CD4-positive, CD25-positive, alpha-beta regulatory T cell (primary cell): Measurements from ENCODE around the gene HSPA12B. TPM values are rescaled to one million over a fixed set of nuclear protein-coding genes. Genes with fewer than 3 reads are reported as not detected.

Source experiments
- ATAC-seq, 2 donors: fragments of 150-1000 bp; cut with Tn5 transposase; one replicate each; pipeline ENCODE4 v1.10.0; 2021; ENCODE audit warnings: low read depth in 2 of 2, moderate number of reproducible peaks in 2 of 2, moderate library complexity in 1 of 2
- DNase-seq, 3 donors: peaks; one replicate each; pipeline versions ENCODE4 v3.0.0 to v3.0.0-alpha.2; 2012 to 2022; ENCODE audit warnings: mixed read lengths in 1 of 3
- H3K27ac ChIP-seq: one replicate; pipeline ENCODE4 v1.7.0; 2013; ENCODE audit warnings: mild to moderate bottlenecking, low read length; ENCODE audit not compliant: insufficient read depth, poor library complexity, severe bottlenecking
- H3K27me3 ChIP-seq: one replicate; pipeline ENCODE4 v1.7.0; 2013; ENCODE audit warnings: low read length; ENCODE audit not compliant: control insufficient read depth, insufficient read depth
- H3K36me3 ChIP-seq: one replicate; pipeline ENCODE4 v1.7.0; 2013; ENCODE audit warnings: mild to moderate bottlenecking, low read length, moderate library complexity; ENCODE audit not compliant: control insufficient read depth, insufficient read depth
- H3K4me1 ChIP-seq: 2 replicates; pipeline ENCODE4 v1.7.0; 2013; ENCODE audit warnings: mild to moderate bottlenecking, low read length; ENCODE audit not compliant: insufficient read depth, control insufficient read depth, poor library complexity, severe bottlenecking
- H3K4me3 ChIP-seq: one replicate; pipeline ENCODE4 v1.7.0; 2013; ENCODE audit warnings: low read depth, mild to moderate bottlenecking, low read length, moderate library complexity
- H3K9me3 ChIP-seq, 2 experiments: 1 replicate in 1 of 2; 2 replicates in 1 of 2; pipeline ENCODE4 v1.7.0; 2013; ENCODE audit warnings: low read length in 2 of 2, mild to moderate bottlenecking in 1 of 2, moderate library complexity in 1 of 2; ENCODE audit not compliant: control insufficient read depth in 2 of 2
- H3K27ac Mint-ChIP-seq, 3 donors: one replicate each; pipeline ENCODE4 v1.8.0; 2020 to 2022; ENCODE audit warnings: mild to moderate bottlenecking in 3 of 3, mixed read lengths in 3 of 3, moderate library complexity in 2 of 3
- H3K27me3 Mint-ChIP-seq: one replicate; pipeline ENCODE4 v1.8.0; 2022; ENCODE audit warnings: mild to moderate bottlenecking, mixed read lengths
- H3K36me3 Mint-ChIP-seq: one replicate; pipeline ENCODE4 v1.8.0; 2020; ENCODE audit warnings: mixed read lengths
- H3K4me1 Mint-ChIP-seq, 4 donors: one replicate each; pipeline ENCODE4 v1.8.0; 2020 to 2022; ENCODE audit warnings: mixed read lengths in 4 of 4, mild to moderate bottlenecking in 1 of 4
- H3K4me3 Mint-ChIP-seq, 4 donors: one replicate each; pipeline ENCODE4 v1.8.0; 2020 to 2022; ENCODE audit warnings: mild to moderate bottlenecking in 4 of 4, mixed read lengths in 4 of 4, moderate library complexity in 3 of 4
- H3K9me3 Mint-ChIP-seq, 7 donors: one replicate each; pipeline ENCODE4 v1.8.0; 2020 to 2022; ENCODE audit warnings: mixed read lengths in 7 of 7, mild to moderate bottlenecking in 3 of 7, moderate library complexity in 2 of 7
- polyA plus RNA-seq, 4 donors: library from polyadenylated mRNA; unstranded; fragments of 300-500 nt; fragmentation: Illumina TruSeq; gene quantifications; one replicate each; pipeline ENCODE4 v1.2.3, GENCODE V29; 2021
- total RNA-seq: library from RNA; stranded (reverse); gene quantifications from one replicate; pipeline ENCODE4 v1.2.3, GENCODE V29; 2022

The HSPA12B gene
- total and polyA plus RNA-seq, 5 donors from 2014 or later: 0.09 TPM; not detected in 4

- Histone ChIP-seq H3K27me3 (no peaks in the 10 kb centered on the region), H3K9me3 (no peaks in the 10 kb centered on the region), H3K4me1 (no peaks in the 10 kb centered on the region), H3K4me3 (no peak overlapping the region), H3K27ac (no peak overlapping the region), H3K36me3 (no peaks in the 10 kb centered on the region)
- no peak overlapping the region for H3K4me3 Mint-ChIP-seq
- H3K27me3 Mint-ChIP-seq: no peaks in the 10 kb centered on the region
- DNase-seq (no peak), ATAC-seq (no peak)
- peaks cover 0 to 1% (median 0%) of the 10 kb centered on the region in 7 donors for H3K9me3 Mint-ChIP-seq
- peak overlapping the region in 1 of 3 donors; percentile 62 for H3K27ac Mint-ChIP-seq
- peaks cover 0 to 4% (median under 1%) of the 10 kb centered on the region in 4 donors for H3K4me1 Mint-ChIP-seq
- H3K36me3 Mint-ChIP-seq: peaks cover 8% of the 10 kb centered on the region
These were observed 27.4 kb downstream of the HSPA12B start for GRCh38 chr20:3759884-3760283.

GRCh38 chr20:3760655-3761348, 28.3 kb downstream of the HSPA12B start:
- Mint-ChIP-seq H3K4me3 (no peak overlapping the region), H3K27me3 (no peaks in the 10 kb centered on the region), H3K4me1 (peaks cover 0 to 10% (median 1%) of the 10 kb centered on the region in 4 donors), H3K27ac (peak overlapping the region in 1 of 3 donors; percentile 28), H3K36me3 (peaks cover 8% of the 10 kb centered on the region), H3K9me3 (peaks cover 0 to 1% (median 0%) of the 10 kb centered on the region in 7 donors)
- H3K4me1 ChIP-seq: no peaks in the 10 kb centered on the region
- no peak for ATAC-seq
- H3K27ac ChIP-seq: no peak overlapping the region
- DNase-seq: no peak
- no peaks in the 10 kb centered on the region for H3K36me3 ChIP-seq
- H3K27me3 ChIP-seq: no peaks in the 10 kb centered on the region
- H3K9me3 ChIP-seq: no peaks in the 10 kb centered on the region
- H3K4me3 ChIP-seq: no peak overlapping the region

GRCh38 chr20:3763671-3764601, 31.5 kb downstream of the HSPA12B start:
- peaks cover 0 to 1% (median 0%) of the 10 kb centered on the region in 7 donors for H3K9me3 Mint-ChIP-seq
- peaks cover 22% of the 10 kb centered on the region for H3K4me1 ChIP-seq
- DNase-seq (no peak), ATAC-seq (no peak)
- H3K27ac Mint-ChIP-seq: peak overlapping the region in 1 of 3 donors; percentile 41
- peaks cover 0 to 29% (median 7%) of the 10 kb centered on the region in 4 donors for H3K4me1 Mint-ChIP-seq
- H3K4me3 Mint-ChIP-seq: peak overlapping the region in 3 of 4 donors; percentile 35 to 79 (median 75)
- H3K9me3 ChIP-seq: no peaks in the 10 kb centered on the region
- no peak overlapping the region for H3K4me3 ChIP-seq
- no peak overlapping the region for H3K27ac ChIP-seq
- no peaks in the 10 kb centered on the region for H3K27me3 Mint-ChIP-seq
- peaks cover 4% of the 10 kb centered on the region for H3K36me3 Mint-ChIP-seq
- no peaks in the 10 kb centered on the region for H3K36me3 ChIP-seq
- H3K27me3 ChIP-seq: no peaks in the 10 kb centered on the region

- no peak for DNase-seq
- H3K9me3 Mint-ChIP-seq: peaks cover 0 to 1% (median 0%) of the 10 kb centered on the region in 7 donors
- Histone ChIP-seq H3K36me3 (no peaks in the 10 kb centered on the region), H3K4me3 (no peak overlapping the region), H3K4me1 (peaks cover 24% of the 10 kb centered on the region), H3K27ac (no peak overlapping the region), H3K27me3 (no peaks in the 10 kb centered on the region), H3K9me3 (no peaks in the 10 kb centered on the region)
- peak overlapping the region in 2 of 4 donors; percentile 35 to 75 for H3K4me3 Mint-ChIP-seq
- H3K27me3 Mint-ChIP-seq: no peaks in the 10 kb centered on the region
- H3K36me3 Mint-ChIP-seq: peaks cover 2% of the 10 kb centered on the region
- peaks cover 0 to 32% (median 9%) of the 10 kb centered on the region in 4 donors for H3K4me1 Mint-ChIP-seq
- H3K27ac Mint-ChIP-seq: peak overlapping the region in 1 of 3 donors; percentile 36
- no peak for ATAC-seq
These were observed 32.2 kb downstream of the HSPA12B start for GRCh38 chr20:3764659-3765058.

GRCh38 chr20:3765171-3765882, 32.8 kb downstream of the HSPA12B start:
- peaks cover 0 to 30% (median 9%) of the 10 kb centered on the region in 4 donors for H3K4me1 Mint-ChIP-seq
- no peak overlapping the region for H3K27ac ChIP-seq
- peaks cover 24% of the 10 kb centered on the region for H3K4me1 ChIP-seq
- no peaks in the 10 kb centered on the region for H3K36me3 ChIP-seq
- no peaks in the 10 kb centered on the region for H3K27me3 ChIP-seq
- H3K27ac Mint-ChIP-seq: peak overlapping the region in 1 of 3 donors; percentile 36
- no peaks in the 10 kb centered on the region for H3K9me3 ChIP-seq
- H3K36me3 Mint-ChIP-seq: no peaks in the 10 kb centered on the region
- H3K4me3 Mint-ChIP-seq: peak overlapping the region in 3 of 4 donors; percentile 21 to 73 (median 61)
- no peak overlapping the region for H3K4me3 ChIP-seq
- ATAC-seq: no peak
- no peaks in the 10 kb centered on the region for H3K27me3 Mint-ChIP-seq
- H3K9me3 Mint-ChIP-seq: peaks cover 0 to 1% (median 0%) of the 10 kb centered on the region in 7 donors
- no peak for DNase-seq

DNA sequence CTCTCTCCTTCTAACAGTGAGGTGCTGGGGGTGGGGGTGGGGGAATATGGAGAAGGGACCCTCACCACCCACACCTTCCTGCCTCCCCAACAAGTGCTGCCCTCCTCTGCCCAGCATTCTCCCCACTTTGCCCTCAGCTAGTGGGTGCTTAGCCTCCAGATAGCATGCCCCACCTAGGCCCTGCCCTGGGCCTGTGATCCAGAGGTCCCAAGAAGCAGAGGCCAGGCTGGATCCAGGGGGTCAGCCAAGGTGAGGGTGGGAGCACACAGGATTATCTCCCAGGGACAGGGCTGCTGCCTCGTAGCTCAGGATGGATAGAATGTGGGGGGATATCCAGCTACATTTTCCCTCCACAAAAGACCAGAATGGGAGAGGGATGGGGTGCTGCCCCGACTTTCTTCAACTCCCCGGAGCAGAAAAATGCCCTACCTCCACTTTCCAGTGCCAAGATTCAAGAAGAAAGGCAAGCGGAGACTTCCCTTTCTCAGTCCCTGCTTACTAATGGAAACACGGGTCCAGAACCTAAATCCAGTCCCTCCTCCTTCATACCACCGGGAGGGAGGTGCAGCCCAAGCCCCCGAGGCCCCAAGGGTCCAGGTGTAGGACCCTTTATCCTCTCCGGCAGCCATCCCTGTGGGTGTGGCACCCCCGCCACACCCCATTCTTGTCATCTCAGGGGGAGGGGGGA, 34.1 kb downstream of the HSPA12B start:
- no peak for ATAC-seq
- H3K4me1 ChIP-seq: peaks cover 24% of the 10 kb centered on the region
- H3K9me3 ChIP-seq: no peaks in the 10 kb centered on the region
- H3K4me3 ChIP-seq: peak overlapping the region; percentile 30
- Mint-ChIP-seq H3K4me1 (peaks cover 0 to 30% (median 8%) of the 10 kb centered on the region in 4 donors), H3K27ac (peak overlapping the region in 2 of 3 donors; percentile 26 to 65), H3K27me3 (no peaks in the 10 kb centered on the region), H3K9me3 (peaks cover 0 to 1% (median 0%) of the 10 kb centered on the region in 7 donors), H3K36me3 (no peaks in the 10 kb centered on the region), H3K4me3 (peak overlapping the region; percentile 82 to 92 (median 88))
- no peak for DNase-seq
- no peaks in the 10 kb centered on the region for H3K36me3 ChIP-seq
- no peaks in the 10 kb centered on the region for H3K27me3 ChIP-seq
- H3K27ac ChIP-seq: no peak overlapping the region

DNA sequence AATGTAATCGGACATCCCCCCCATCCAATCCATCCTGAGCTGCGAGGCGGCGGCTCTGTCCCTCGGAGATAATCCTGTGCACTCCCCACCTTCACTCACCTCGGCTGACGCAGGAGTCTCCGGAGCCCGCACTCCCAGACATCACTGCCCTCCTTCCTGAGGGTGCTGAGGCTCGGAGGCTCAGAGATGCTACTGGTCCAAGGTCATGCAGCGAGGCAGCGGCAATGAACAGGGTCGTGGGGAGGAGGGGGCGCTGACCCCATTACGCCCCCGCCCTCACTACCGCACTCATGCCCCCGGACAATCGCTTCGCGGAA, 34.6 kb downstream of the HSPA12B start:
- peaks cover 0 to 30% (median 8%) of the 10 kb centered on the region in 4 donors for H3K4me1 Mint-ChIP-seq
- peak overlapping the region; percentile 30 for H3K4me3 ChIP-seq
- peaks cover 0 to 2% (median 0%) of the 10 kb centered on the region in 7 donors for H3K9me3 Mint-ChIP-seq
- no peak for ATAC-seq
- H3K4me3 Mint-ChIP-seq: peak overlapping the region; percentile 82 to 92 (median 88)
- H3K27me3 Mint-ChIP-seq: peaks cover 4% of the 10 kb centered on the region
- H3K36me3 ChIP-seq: no peaks in the 10 kb centered on the region
- no peak for DNase-seq
- H3K27ac Mint-ChIP-seq: peak overlapping the region in 2 of 3 donors; percentile 26 to 65
- no peaks in the 10 kb centered on the region for H3K27me3 ChIP-seq
- no peaks in the 10 kb centered on the region for H3K36me3 Mint-ChIP-seq
- peaks cover 24% of the 10 kb centered on the region for H3K4me1 ChIP-seq
- H3K9me3 ChIP-seq: no peaks in the 10 kb centered on the region
- H3K27ac ChIP-seq: peak overlapping the region; percentile 99
